ENCODE measurements around the gene PTPRN2.
A peak's percentile ranks its signal among the peaks of the same experiment; 100 is the strongest.
"Not testable (repeated sequence)": the region's sequence is repeated elsewhere in the genome, so short reads cannot be mapped to it uniquely, and the experiment has no call there.

The PTPRN2 gene

DNA sequence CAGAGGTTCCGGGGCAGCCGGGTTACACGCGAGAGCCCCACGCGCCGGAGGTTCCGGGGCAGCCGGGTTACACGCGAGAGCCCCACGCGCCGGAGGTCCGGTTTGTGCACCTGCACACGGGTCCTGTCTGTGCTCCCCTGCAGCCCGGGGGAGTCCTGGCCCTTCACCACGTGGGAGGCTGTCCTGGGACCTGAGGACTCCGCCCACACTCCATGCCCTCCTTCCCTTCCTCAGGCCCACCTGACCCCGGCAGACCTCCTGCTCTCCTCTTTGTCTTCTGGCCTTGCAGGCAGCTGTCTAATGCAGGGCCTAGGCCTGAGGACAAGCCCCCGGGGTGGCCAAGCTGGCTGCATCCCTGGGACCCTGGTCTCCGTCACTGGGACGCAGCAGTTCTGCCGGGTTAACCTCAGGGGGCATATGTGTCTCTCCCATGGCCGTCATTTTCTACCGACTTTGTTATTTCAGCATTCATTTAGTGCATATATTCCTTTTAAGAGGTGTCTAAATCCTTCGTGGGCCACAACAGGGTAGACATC lies 876.2 kb downstream of the PTPRN2 start:
- DNase-seq = peak in 3 of 42 donors; percentile 6 to 25 (median 6)
- intact Hi-C loops (cut with DNase I) = no loop called here

DNA sequence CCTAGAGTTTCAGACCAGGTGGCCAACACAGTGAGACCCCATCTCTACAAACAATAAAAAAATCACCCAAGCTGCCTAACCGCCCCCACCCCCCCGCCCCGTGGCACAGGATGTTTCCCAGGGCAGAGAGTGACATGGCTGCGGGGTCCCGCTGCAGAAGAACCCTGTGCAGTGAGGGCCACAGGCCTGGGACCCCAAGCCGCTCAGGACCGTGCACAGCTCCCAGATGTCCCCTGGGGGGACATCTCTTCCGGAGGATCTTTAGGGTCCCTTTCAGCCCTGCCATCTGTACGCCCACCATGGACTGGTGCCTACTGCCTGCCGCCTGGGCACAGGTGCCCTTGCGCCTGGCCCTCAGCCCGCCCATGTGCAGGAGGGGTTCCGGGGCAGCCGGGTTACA lies 877.2 kb downstream of the PTPRN2 start:
- peak in 1 of 42 donors; percentile 25 for DNase-seq
- intact Hi-C loops (cut with DNase I) = no loop called here

DNA sequence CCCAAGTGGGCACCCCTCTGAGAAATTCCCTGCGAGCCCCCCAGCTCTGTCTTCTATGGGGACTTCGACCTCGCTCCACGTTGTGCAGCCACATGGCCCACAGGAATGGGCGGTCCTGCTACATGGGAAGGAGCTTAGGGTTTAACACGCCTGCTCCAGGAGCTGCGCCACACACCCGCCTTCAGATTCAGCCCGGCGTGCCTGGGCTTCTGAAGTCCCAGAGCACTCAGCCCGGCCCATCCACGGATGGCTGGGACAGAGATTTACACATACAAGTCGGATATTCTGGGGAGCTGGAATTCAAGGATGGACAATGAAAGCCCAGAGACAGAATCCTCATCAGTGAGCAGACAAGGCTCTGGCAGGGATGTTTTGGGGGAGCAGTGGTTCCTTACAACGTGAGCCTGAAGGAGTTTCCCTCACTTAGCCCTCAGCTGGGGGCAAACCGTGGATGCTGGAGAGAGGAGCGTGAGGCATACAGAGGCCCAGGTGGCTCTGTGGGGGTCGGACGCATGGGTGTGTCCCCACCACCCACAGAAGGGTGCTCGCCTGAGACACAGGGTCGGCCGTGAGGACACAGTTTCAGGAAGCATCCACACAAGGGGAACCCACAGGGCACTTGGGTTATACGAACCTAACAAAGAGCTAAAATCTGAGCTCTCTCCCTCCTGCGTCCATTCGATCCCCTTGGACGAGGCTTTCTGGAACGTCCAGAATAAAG lies 877.9 kb downstream of the PTPRN2 start:
- intact Hi-C loops (cut with DNase I) = no loop called here
- peak in 3 of 42 donors; percentile 6 to 29 (median 8) for DNase-seq

DNA sequence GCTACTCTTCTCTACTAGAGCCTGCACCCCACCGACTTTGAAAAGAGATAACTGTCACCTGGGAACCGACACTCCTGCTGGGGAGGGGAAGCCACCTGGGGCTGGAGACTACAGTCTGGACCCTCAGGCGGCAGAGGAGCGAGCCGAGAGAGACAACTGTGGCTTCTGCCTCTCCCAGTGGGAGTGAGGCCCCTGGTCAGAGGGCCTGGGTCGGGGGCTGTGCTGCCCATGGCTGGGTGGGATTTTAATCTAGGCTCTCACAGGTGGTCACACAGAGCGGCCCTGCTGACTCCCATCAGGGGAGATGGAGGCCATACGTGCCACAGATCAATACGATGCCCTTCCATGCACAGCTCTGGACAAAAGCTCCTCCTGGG lies 878.7 kb downstream of the PTPRN2 start:
- DNase-seq = peak in 7 of 42 donors; percentile 1 to 30 (median 7)
- intact Hi-C loops (cut with DNase I) = no loop called here

DNA sequence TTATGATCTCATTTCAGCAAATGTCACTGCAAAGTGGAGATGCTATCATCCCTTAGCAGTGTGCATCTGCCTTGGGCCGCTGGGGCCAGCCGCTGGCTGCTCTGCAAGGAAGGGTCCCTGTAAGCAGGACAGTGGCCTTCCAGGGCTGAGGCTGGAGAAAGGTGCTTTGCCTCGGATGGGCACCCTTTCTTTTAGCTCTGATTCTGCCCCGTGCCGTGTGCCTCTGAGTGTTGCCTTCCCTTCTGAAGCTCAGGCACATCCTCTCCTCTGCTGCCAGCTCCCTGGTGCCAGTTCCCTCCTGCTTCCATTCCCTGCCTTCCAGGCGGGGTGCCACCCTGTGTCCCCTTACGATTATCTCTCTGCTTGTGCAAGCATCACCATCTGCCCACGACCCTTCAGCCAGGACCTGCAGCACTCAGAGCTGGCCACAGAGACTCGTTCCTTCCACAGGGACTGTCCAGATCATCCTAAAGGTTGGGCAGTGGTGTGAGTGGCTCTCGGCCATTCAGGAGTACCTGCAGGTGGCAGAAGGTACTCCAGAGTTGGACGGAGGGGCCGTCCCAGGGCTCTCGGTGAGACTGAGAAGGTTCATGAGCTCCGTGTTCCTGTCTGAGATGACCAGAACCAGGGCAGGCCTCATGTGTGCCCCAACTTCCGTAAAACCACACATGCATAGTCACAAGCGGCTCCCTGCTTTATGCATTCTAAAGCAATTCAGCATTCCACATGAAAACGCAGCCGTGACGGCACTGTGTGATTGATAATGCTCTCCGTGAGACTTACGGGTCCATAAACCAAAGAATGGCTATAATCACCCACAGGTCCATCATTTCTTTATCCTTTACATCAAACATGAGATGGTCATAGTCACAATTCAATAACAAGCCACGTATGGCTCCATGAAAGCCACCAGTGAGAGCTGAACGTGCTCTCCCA lies 879.4 kb downstream of the PTPRN2 start:
- intact Hi-C loops (cut with DNase I) = no loop called here
- DNase-seq = peak in 9 of 42 donors; percentile 4 to 28 (median 8)

DNA sequence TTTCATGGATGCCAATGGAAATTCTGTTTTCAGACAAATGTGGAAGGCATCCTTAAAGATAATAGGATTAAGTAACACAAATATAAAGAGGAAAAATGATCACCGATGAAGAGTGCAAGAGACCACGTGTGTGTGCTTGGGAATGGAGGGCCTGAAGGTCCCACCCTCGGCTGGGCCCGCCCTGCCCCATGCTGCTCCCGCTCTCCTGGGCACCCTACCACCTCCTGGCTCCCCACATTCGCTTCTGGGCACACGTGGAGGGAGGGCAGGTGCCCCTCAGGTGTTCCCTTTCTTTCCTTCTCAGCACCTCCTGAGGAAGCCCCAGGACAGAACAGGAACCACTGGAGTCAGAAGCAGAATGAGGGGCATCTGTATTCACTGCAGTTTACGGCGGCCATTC lies 883.3 kb downstream of the PTPRN2 start:
- peak in 4 of 42 donors; percentile 2 to 5 (median 4) for DNase-seq
- intact Hi-C loops (cut with DNase I) = no loop called here

DNA sequence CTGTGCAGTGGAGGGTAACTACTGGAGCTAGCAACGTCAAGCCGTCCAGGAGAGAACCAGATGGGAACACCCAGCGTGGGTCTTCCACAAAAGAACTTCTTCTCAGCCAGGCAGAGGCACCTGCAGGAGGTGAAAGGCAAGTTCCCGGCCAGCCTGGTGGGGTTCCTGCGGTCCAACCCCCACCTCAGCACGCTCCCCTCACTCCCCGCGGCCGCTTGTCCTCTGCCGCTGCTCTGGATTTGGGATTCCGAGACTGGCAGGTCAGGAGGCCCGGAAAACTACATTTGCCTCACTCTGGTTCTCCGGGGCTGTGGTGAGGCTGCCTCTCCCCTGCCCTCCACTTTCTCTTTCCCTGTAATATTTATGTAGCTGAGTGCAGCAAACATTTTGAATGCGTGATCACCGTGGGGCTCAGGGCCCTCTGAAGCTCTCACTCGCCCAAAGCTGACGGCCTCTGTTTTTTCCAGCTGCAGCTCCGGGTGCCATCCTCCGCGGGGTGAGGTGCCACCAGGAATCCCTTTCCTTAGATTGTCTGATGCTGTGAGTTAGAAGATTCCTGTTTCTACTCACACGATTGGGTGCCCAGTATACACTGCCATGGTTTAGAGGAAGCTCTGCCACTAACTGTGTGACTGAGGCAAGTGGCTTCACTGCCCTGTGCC lies 884.0 kb downstream of the PTPRN2 start:
- intact Hi-C loops (cut with DNase I) = no loop called here
- peak in 8 of 42 donors; percentile 3 to 21 (median 7) for DNase-seq

DNA sequence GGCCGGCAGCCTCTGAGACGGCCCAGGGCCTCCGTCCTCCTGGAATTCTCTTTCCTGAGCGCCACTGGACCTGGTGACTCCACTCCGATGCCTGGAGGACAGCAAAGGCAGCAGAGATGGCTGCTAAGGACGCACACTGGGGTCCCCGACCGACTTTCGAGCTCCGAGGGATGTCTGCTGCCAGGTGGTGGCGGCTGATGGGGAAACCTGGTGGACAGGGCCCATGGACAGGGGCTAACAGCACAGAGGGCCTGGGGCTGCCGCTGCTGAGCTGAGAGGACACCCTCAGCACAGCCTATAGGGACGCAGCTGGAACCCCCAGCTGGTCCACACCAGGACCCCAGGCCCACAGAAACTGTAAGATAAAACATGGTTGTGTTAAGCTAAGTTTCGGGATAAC lies 884.5 kb downstream of the PTPRN2 start:
- peak in 6 of 42 donors; percentile 2 to 28 (median 16) for DNase-seq
- intact Hi-C loops (cut with DNase I) = no loop called here

DNA sequence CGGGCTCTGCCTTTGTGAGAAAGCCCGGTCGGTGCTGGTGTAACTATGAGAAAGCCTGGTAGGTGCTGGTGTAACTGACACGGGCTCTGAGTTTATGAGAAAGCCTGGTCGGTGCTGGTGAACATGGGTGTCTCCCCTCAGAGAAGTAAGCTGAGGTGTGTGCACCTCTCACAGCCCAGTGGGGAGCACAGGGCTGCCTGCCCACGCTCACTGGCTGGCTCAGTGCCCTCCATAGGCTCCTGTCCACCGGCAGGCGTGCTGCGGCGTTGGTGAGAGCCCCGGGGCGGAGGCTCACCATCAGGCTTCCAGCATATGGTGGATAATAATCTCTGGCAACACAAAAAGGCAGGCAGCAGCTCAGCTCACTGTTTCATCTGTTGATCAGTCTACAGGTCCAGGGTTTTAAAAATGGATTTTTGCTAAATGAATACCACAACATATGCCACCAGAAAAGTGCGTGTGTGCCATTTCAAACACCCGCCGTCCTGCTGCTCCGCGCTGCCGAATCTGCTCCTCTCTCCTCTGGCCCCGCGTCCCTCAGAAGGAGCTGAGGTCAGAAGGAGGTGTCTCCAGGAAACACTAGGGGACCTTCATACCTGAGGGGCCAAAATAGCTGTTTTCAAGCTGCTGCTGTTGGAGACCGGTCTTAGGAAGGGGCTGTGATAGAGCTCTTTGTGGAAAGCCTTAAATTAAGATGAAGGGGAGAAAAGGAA lies 885.2 kb downstream of the PTPRN2 start:
- peak in 6 of 42 donors; percentile 3 to 34 (median 10) for DNase-seq
- intact Hi-C loops (cut with DNase I) = no loop called here

DNA sequence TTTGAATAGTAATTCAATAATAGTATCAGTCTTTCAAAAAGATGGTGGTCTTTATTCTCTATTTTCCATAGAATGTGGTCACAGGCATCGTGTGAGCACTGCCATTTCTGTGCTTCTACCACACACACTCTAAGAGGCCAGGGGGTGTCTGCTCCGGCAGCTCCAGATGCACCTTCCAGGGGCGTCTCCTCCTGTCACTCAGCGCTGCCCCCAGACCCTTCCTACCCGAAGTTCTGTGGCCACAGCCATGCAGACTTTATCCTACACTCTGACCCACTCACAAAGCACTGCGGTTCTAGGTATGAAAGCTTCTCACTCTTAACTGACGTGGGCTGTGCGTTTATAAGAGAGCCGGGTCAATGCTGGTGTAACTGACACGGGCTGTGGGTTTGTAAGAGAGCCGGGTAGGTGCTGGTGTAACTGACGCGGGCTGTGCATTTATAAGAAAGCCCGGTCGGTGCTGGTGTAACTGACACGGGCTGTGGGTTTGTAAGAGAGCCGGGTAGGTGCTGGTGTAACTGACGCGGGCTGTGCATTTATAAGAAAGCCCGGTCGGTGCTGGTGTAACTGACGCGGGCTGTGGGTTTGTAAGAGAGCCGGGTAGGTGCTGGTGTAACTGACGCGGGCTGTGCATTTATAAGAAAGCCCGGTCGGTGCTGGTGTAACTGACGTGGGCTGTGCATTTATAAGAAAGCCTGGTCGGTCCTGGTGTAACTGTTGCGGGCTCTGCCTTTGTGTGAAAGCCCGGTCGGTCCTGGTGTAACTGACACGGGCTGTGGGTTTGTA lies 886.0 kb downstream of the PTPRN2 start:
- intact Hi-C loops (cut with DNase I) = not testable (repeated sequence)
- peak in 4 of 42 donors; percentile 1 to 20 (median 8) for DNase-seq

DNA sequence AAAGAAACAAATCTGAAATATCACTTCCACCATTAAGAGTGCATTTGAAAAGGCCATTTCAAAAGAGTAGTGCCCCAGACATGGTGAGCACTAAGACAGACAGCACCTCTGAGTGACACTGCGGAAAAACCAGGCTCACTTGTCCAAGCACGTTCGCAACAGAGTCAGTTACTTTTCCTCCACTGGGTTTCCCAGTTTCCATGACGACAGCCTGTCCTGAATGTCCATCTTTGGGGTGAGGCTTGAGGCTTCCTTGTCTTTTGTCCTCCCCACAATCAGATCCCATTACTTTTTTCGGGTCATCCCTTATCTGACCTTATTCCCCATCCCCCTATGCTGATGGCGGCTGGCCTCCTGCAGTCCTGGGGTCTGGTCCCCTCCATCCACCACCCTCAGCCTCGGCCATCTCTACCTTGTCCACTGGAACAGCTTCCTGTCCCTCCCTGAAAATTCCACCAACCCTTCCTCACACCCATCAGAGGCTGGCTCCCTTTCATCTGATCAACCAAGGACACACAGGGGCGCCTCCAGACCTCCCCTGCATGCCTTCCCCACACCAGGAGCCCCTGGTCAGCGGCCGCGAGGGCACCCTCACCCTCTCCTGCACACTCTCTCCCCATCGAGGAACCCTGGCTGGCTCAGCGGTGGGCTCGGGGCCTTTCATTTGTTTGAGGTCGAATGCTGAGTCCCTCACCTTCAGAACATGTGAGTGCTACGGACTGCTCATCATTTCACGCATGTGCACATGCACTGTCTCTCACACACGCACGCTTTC lies 887.2 kb downstream of the PTPRN2 start:
- intact Hi-C loops (cut with DNase I) = no loop called here
- DNase-seq = peak in 8 of 42 donors; percentile 1 to 40 (median 6)

DNA sequence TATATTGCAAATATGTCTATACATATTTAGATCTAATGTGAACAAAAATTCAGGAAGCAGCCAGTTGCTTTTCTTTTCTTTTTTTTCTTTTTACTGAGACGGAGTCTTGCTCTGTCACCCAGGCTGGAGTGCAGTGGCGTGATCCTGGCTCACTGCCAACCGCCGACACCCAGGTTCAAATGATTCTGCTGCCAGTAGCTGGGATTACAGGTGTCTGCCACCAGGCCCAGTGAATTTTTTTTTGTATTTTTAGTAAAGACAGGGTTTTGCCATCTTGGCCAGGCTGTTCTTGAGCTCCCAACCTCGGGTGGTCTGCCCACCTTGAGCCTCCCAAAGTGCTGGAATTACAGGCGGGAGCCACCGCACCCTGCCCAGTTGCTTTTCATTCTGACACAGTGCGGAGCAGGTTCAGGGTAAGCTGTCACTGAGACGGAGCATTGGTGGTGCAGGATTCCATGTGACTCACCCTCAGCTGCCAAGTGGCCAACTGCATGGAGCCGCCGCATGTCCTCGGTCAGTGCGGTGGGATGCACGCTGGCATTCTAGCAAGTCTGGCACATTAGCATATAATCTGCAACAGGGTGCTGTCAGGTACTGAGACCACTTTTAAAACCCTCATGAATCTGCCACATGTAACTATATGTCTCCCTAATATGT lies 888.1 kb downstream of the PTPRN2 start:
- intact Hi-C loops (cut with DNase I) = no loop called here
- DNase-seq = peak in 10 of 42 donors; percentile 3 to 43 (median 22)

DNA sequence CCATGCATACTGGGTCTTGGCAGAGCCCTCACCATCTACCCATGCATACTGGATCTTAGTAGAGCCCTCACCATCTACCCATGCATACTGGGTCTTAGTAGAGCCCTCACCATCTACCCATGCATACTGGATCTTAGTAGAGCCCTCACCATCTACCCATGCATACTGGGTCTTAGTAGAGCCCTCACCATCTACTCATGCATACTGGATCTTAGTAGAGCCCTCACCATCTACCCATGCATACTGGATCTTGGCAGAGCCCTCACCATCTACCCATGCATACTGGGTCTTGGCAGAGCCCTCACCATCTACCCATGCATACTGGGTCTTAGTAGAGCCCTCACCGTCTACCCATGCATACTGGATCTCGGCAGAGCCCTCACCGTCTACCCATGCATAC lies 890.3 kb downstream of the PTPRN2 start:
- DNase-seq; intact Hi-C loops (cut with DNase I): not testable (repeated sequence)

DNA sequence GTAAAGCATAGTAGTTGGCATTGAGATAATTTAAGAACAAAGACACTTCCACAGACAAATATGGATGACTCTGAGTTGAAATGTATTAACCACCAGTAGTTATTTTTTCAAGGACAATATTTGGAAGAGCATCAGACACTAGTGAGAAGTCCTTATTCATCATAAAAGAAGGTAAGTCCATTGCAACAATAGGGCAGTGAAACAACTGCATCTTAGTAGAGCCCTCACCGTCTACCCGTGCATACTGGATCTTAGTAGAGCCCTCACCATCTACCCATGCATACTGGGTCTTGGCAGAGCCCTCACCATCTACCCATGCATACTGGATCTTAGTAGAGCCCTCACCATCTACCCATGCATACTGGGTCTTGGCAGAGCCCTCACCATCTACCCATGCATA lies 892.0 kb downstream of the PTPRN2 start:
- intact Hi-C loops (cut with DNase I); DNase-seq: not testable (repeated sequence)

DNA sequence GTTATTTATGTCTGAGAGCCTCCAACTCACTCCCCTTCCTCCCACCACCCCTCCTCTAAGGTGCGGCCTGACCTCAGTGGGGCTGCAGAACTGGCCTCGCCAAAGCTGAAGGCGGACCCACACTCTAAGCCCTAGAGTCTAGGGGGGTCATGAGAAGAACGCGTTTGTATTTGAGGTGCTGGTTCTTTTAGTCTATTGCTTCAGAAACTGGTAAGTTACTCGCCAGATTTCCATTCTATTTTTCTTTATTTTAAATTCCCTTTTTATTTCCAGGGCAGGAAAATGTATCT lies 893.3 kb downstream of the PTPRN2 start:
- DNase-seq = peak in 4 of 42 donors; percentile 12 to 40 (median 22)

DNA sequence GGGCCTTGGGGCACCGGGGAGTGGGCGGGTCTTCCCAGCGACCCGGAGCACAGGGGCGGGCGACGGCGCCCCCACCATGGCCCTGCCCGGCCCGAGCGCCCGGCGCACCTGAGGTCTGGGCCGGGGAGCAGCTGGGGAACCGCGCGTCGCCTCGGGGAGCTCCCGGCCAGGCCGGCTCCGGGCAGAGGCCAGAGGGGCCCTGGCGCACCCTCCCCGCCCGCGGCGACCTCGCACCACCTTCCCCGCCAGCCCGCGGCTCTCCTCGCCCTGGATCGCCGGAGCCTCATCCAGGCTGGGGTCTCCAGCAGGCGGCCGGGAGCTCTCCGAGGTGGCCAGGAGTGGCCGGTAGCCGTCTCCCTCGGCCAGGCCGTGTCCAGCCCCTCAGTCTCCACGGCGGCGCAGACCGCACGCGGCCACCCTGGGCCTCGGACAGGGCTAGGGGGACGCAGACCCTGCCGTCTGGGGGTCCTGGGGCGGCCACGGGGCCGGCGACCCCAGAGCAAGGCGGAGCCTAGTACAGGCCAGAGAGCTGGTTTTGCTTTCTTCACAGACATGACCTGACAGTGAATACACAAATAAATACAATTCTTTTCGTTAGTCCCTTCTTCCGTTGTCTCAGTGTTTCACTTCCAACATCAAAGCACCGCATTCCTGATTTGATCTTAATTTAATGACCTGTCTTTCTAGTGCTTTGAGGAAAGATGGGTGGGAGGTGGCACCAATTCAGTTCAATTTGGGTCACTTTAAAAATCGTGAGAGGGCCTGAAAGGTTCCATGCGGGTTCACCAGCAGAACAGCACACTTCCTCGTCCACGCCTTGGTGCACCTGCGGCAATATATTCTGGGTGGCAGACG lies 893.9 kb downstream of the PTPRN2 start:
- peak in 6 of 42 donors; percentile 4 to 40 (median 18) for DNase-seq

More for the DNA sequence above, 893.3 kb downstream of the PTPRN2 start:
- intact Hi-C loops (cut with DNase I) = no loop called here

More for the DNA sequence above, 893.9 kb downstream of the PTPRN2 start:
- intact Hi-C loops (cut with DNase I) = no loop called here

Measured in head of caudate nucleus (tissue), 42 donors.